GM12878 (cell line): ENCODE results near the gene CAPN3. TPM values are rescaled to one million over a fixed set of nuclear protein-coding genes. Genes with fewer than 3 reads are reported as not detected.

Experiments used
- ATAC-seq: fragments of 200-7000 bp; cut with Tn5 transposase; 3 replicates; pipeline ENCODE4 v1.9.1; 2020; ENCODE audit warnings: mild to moderate bottlenecking, moderate library complexity
- BruUV-seq: library from RNA; stranded (reverse); fragments of 400-500 nt; replicated peaks from 2 replicates; lab custom pipeline; 2021; lab: Mats Ljungman, UMichigan
- CTCF ChIA-PET: fragments of 300-600 bp; sonication (Branson Sonifier 250); formaldehyde crosslinking; extraction: SDS; loops from one replicate; lab custom pipeline; 2021; ENCODE audit warnings: inconsistent platforms; lab: Yijun Ruan, JAX
- POLR2A ChIA-PET: fragments of 350-600 bp; formaldehyde crosslinking; extraction: SDS; loops from one replicate; lab custom pipeline; 2021; ENCODE audit warnings: inconsistent platforms; lab: Charles Lee
- RAD21 ChIA-PET: fragments of 300-600 bp; sonication (Branson Sonifier 250); formaldehyde crosslinking; loops from one replicate; lab custom pipeline; 2023; ENCODE audit warnings: antibody characterized with exemption; ENCODE audit not compliant: unreplicated experiment; lab: Charles Lee
- SMC1A ChIA-PET: fragments of 300-600 bp; sonication (Branson Sonifier 250); formaldehyde crosslinking; loops from one replicate; lab custom pipeline; 2023; ENCODE audit not compliant: unreplicated experiment, uncharacterized antibody; lab: Charles Lee
- DNase-seq: peaks from one replicate; pipeline ENCODE4 v3.0.0-alpha.2; 2011; ENCODE audit warnings: low read depth, low spot score
- FAIRE-seq: peaks from 3 replicates; lab custom pipeline; 2011; peaks lifted over from hg19 to GRCh38; lab: Jason Lieb, UNC
- H2AFZ ChIP-seq: 2 replicates; pipeline ENCODE4 v1.6.0; 2011; ENCODE audit warnings: low read depth, low read length, control low read depth; ENCODE audit not compliant: control insufficient read depth
- H3K27ac ChIP-seq: 2 replicates; pipeline ENCODE4 v1.5.1; 2011; ENCODE audit warnings: control low read depth; ENCODE audit not compliant: control insufficient read depth, insufficient read depth
- H3K27me3 ChIP-seq, 2 experiments: replicated peaks in 1 of 2; 2 replicates each; pipeline versions ENCODE4 v1.6.0 to v1.6.1; 2011; ENCODE audit warnings: low read length in 1 of 2; ENCODE audit not compliant: control insufficient read depth in 2 of 2, insufficient read depth in 2 of 2
- H3K36me3 ChIP-seq, 2 experiments: 2 replicates each; pipeline ENCODE4 v1.5.1; 2011; ENCODE audit warnings: low read length in 1 of 2; ENCODE audit not compliant: control insufficient read depth in 2 of 2, insufficient read depth in 2 of 2
- H3K4me1 ChIP-seq: 2 replicates; pipeline ENCODE4 v1.6.1; 2011; ENCODE audit warnings: mild to moderate bottlenecking, low read length, moderate library complexity, mixed read lengths; ENCODE audit not compliant: control insufficient read depth, insufficient read depth
- H3K4me2 ChIP-seq: 2 replicates; pipeline ENCODE4 v1.6.0; 2011; ENCODE audit warnings: control low read depth; ENCODE audit not compliant: control insufficient read depth, insufficient read depth
- H3K4me3 ChIP-seq: fragments of 200-600 bp; sonication (generic); 2 replicates; pipeline ENCODE4 v1.5.1; 2016
- H3K79me2 ChIP-seq: 2 replicates; pipeline ENCODE4 v1.6.0; 2011; ENCODE audit warnings: low read length; ENCODE audit not compliant: control insufficient read depth, insufficient read depth
- H3K9ac ChIP-seq: 2 replicates; pipeline ENCODE4 v1.8.0; 2011; ENCODE audit warnings: low read length, control low read depth, mixed read lengths; ENCODE audit not compliant: control insufficient read depth, insufficient read depth
- H3K9me3 ChIP-seq: replicated peaks from 3 replicates; pipeline ENCODE4 v1.5.1; 2011; ENCODE audit warnings: mild to moderate bottlenecking, low read length; ENCODE audit not compliant: control insufficient read depth, insufficient read depth
- H4K20me1 ChIP-seq: 2 replicates; pipeline ENCODE4 v1.6.0; 2011; ENCODE audit not compliant: control insufficient read depth, insufficient read depth
- BCL11A ChIP-seq: IDR thresholded peaks from 2 replicates; pipeline ENCODE4 v1.6.1; 2011; ENCODE audit warnings: low read depth, low read length
- E2F4 ChIP-seq: IDR thresholded peaks from 2 replicates; pipeline ENCODE4 v1.6.1; 2012; ENCODE audit warnings: low read depth, low read length, improper control_type of control experiment
- GATAD2B ChIP-seq: fragments of 450-650 bp; conservative IDR thresholded peaks from 2 replicates; pipeline ENCODE4 v1.6.1; 2017; ENCODE audit warnings: low read depth, mild to moderate bottlenecking, moderate library complexity
- KLF5 ChIP-seq: fragments of 450-650 bp; IDR thresholded peaks from 2 replicates; pipeline ENCODE4 v1.6.1; 2014; ENCODE audit warnings: mild to moderate bottlenecking; ENCODE audit not compliant: partially characterized antibody
- MTA2 ChIP-seq: fragments of 450-650 bp; IDR thresholded peaks from 2 replicates; pipeline ENCODE4 v1.6.1; 2016; ENCODE audit warnings: low read depth, mild to moderate bottlenecking, moderate library complexity
- RELA ChIP-seq: fragments of 450-650 bp; IDR thresholded peaks from 2 replicates; pipeline ENCODE4 v1.8.0; 2014; ENCODE audit warnings: borderline replicate concordance; ENCODE audit not compliant: partially characterized antibody
- REST ChIP-seq: IDR thresholded peaks from 2 replicates; pipeline ENCODE4 v1.6.1; 2012; ENCODE audit warnings: mild to moderate bottlenecking, low read depth, low read length
- TARDBP ChIP-seq: IDR thresholded peaks from 2 replicates; pipeline ENCODE4 v1.6.1; 2016; ENCODE audit warnings: borderline replicate concordance
- ZBED1 ChIP-seq: IDR thresholded peaks from 2 replicates; pipeline ENCODE4 v1.6.1; 2016; ENCODE audit warnings: borderline replicate concordance
- WGBS: methylation state at CpG from one replicate; pipeline ENCODE4 v1.1.6; 2016; ENCODE audit warnings: low lambda C conversion rate; ENCODE audit not compliant: insufficient replicate concordance, insufficient coverage; ENCODE audit errors: missing lambda C conversion rate; 5-methylcytosine and 5-hydroxymethylcytosine counted together
- in situ Hi-C: fragments of 300-500 bp; cut with MboI; formaldehyde crosslinking; loops from 9 replicates; pipeline ENCODE4 v1.14.3; 2018; ENCODE audit warnings: mixed read lengths
- intact Hi-C: fragments of 100-400 bp; cut with micrococcal nuclease; formaldehyde crosslinking; loops from one replicate; pipeline ENCODE4 v1.14.2; 2022; ENCODE audit not compliant: unreplicated experiment
- polyA plus RNA-seq, 11 experiments: library from polyadenylated mRNA; depleted of rRNA in 4 of 11; unstranded in 6 of 11; stranded (reverse) in 5 of 11; fragments of >200 nt; fragmentation: Nextera tagmentation in 4 of 11; fragmentation: Illumina TruSeq in 1 of 11; extraction: Ambion mirVana in 4 of 11; extraction: Trizol in 1 of 11; gene quantifications; 1 replicate in 1 of 11; 2 replicates in 10 of 11; pipeline versions ENCODE4 v1.2.1 to v1.2.3, GENCODE V29; 2011 to 2016; ENCODE audit warnings: inconsistent platforms in 2 of 11, missing spikeins in 2 of 11, low read depth in 1 of 11
- total RNA-seq, 4 experiments: library from RNA; depleted of rRNA in 3 of 4; stranded (reverse); fragments of >200 nt in 3 of 4; fragmentation: Illumina TruSeq in 1 of 4; extraction: Trizol in 1 of 4; gene quantifications; 2 replicates each; pipeline versions ENCODE4 v1.2.1 to v1.2.3, GENCODE V29; 2013 to 2021

Gene CAPN3
- total and polyA plus RNA-seq, 10 of the 15 experiments (the other 5 are each of a cell fraction or from before 2014, with no cell fraction given): 1.1 to 3.8 (median 2.4) TPM

- ChIA-PET CTCF (no interaction called here), RAD21 (no interaction called here), SMC1A (no interaction called here), POLR2A (no interaction called here)
- intact Hi-C loops (no loop called here), in situ Hi-C loops (no loop called here)
- no TSS peak for BruUV-seq
- H3K27me3 ChIP-seq: no peaks in the 10 kb centered on the region
- no peaks in the 10 kb centered on the region for H3K9me3 ChIP-seq
- H3K36me3 ChIP-seq: peaks cover 8 to 36% of the 10 kb centered on the region in 2 experiments
- H3K4me1 ChIP-seq: no peaks in the 10 kb centered on the region
- no peak overlapping the region for H3K4me2 ChIP-seq
- no peak overlapping the region for H3K9ac ChIP-seq
- TF ChIP-seq RELA (no peak), E2F4 (no peak), GATAD2B (no peak), ZBED1 (no peak), MTA2 (no peak), KLF5 (no peak), REST (no peak), BCL11A (no peak), TARDBP (no peak)
- no peak overlapping the region for H3K27ac ChIP-seq
- H2AFZ ChIP-seq: no peak overlapping the region
- no peak for DNase-seq
- no peak overlapping the region for H3K4me3 ChIP-seq
- no peak for ATAC-seq
- WGBS: 70% methylated on average over 4 of the region's 4 CpGs
- no peak for FAIRE-seq
- no peaks in the 10 kb centered on the region for H4K20me1 ChIP-seq
- H3K79me2 ChIP-seq: no peaks in the 10 kb centered on the region
These were observed 91.1 kb downstream of the CAPN3 start for GRCh38 chr15:42450425-42450790.
